Endodermal cell (in vitro differentiated cells): ENCODE results near the gene ARPP21. TPM values are rescaled to one million over a fixed set of nuclear protein-coding genes. Genes with fewer than 3 reads are reported as not detected.
A peak's percentile ranks its signal among the peaks of the same experiment; 100 is the strongest.

Experiments
- DNase-seq: peaks from one replicate; pipeline ENCODE4 v3.0.0-alpha.2; 2017
- H3K27ac ChIP-seq: 2 replicates; pipeline ENCODE4 v1.5.1; 2013; ENCODE audit warnings: mild to moderate bottlenecking, low read depth, low read length, moderate library complexity
- H3K27me3 ChIP-seq: 2 replicates; pipeline ENCODE4 v1.6.1; 2013; ENCODE audit warnings: mild to moderate bottlenecking, low read length, moderate library complexity; ENCODE audit not compliant: insufficient read depth, control insufficient read depth, poor library complexity, severe bottlenecking
- H3K36me3 ChIP-seq: 2 replicates; pipeline ENCODE4 v1.7.0; 2013; ENCODE audit warnings: mild to moderate bottlenecking, low read length, moderate library complexity; ENCODE audit not compliant: control insufficient read depth, insufficient read depth
- H3K4me1 ChIP-seq: one replicate; pipeline ENCODE4 v1.7.0; 2013; ENCODE audit warnings: low read length; ENCODE audit not compliant: control insufficient read depth, insufficient read depth
- H3K4me3 ChIP-seq: 2 replicates; pipeline ENCODE4 v1.5.1; 2013; ENCODE audit warnings: mild to moderate bottlenecking, low read length, moderate library complexity
- H3K9ac ChIP-seq: 2 replicates; pipeline ENCODE4 v1.6.1; 2013; ENCODE audit warnings: mild to moderate bottlenecking, low read length, moderate library complexity; ENCODE audit not compliant: poor library complexity, severe bottlenecking; ENCODE audit errors: extremely low read depth
- H3K9me3 ChIP-seq: 2 replicates; pipeline ENCODE4 v1.6.1; 2013; ENCODE audit warnings: mild to moderate bottlenecking, low read length, moderate library complexity; ENCODE audit not compliant: control insufficient read depth
- H3K27ac Mint-ChIP-seq: 2 replicates; pipeline ENCODE4 v1.8.0; 2020; ENCODE audit warnings: mixed read lengths
- H3K27me3 Mint-ChIP-seq: 2 replicates; pipeline ENCODE4 v1.8.0; 2021; ENCODE audit warnings: mild to moderate bottlenecking, mixed read lengths; ENCODE audit not compliant: insufficient read depth
- H3K36me3 Mint-ChIP-seq: 2 replicates; pipeline ENCODE4 v1.8.0; 2020; ENCODE audit warnings: low read depth, mixed read lengths
- H3K4me1 Mint-ChIP-seq: 2 replicates; pipeline ENCODE4 v1.8.0; 2020; ENCODE audit warnings: mixed read lengths
- H3K4me3 Mint-ChIP-seq: 2 replicates; pipeline ENCODE4 v1.8.0; 2020; ENCODE audit warnings: mild to moderate bottlenecking, moderate library complexity, mixed read lengths
- H3K9me3 Mint-ChIP-seq: 2 replicates; pipeline ENCODE4 v1.8.0; 2020; ENCODE audit warnings: mild to moderate bottlenecking, mixed read lengths
- WGBS, 2 experiments: methylation state at CpG; one replicate each; pipeline versions ENCODE4 v1.1.5 to v1.1.7; 2013; ENCODE audit warnings: missing lambda C conversion rate in 2 of 2, mixed read lengths in 1 of 2; ENCODE audit not compliant: insufficient coverage in 1 of 2, insufficient read length in 1 of 2; 5-methylcytosine and 5-hydroxymethylcytosine counted together
- total RNA-seq, 2 donors: library from RNA; stranded (reverse); fragmentation: NEBNext Ultra II Directional in 1 of 2; extraction: Animal tissue kit (Norgen Biotek cat#: 25700) in 1 of 2; gene quantifications; 2 replicates in 1 of 2; 3 replicates in 1 of 2; pipeline ENCODE4 v1.2.1, GENCODE V29; 2021
- TF ChIP-seq, protein P1 (sequence below): fragments of 200-600 bp; sonication (generic); conservative IDR thresholded peaks from 2 replicates; pipeline ENCODE4 v1.5.0; 2021; ENCODE audit warnings: antibody characterized with exemption, mild to moderate bottlenecking

ARPP21 gene
- total RNA-seq, 2 donors from 2014 or later = not detected

DNA sequence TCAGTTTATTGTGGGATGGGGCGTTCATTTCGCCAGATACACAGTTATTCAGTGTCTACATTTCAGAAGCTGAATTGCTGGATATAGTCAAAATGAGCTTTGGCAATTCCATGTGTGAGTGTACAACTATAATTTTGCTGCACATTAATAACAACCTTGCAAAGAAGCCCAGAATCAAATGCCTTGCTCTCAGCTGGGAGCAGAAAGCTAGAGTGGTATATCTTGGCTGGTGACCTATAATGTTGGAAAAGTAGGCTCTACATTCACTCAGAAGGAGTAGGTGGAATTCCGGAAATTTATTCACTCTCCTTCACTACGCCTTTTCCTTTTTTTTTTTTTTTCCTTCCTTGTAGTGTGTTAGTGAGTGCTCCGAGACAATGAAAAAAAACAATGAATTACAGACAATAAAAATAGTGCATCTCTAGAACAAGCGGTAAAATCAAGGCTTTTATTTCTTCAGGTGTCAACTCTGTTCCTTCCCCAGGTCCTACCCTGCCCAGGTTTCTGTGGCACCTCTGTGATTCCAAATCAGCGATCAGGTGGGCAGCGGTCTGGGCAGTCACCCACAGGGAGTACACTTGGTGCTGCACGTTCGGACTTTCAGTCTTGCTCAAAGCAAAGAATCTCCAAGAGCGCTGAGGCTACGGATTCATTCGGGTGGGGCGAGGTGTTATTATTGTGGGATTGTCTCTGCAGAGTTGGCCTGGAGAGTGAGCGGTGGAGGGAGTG, 910 bp upstream of the ARPP21 start:
- Histone ChIP-seq H3K9me3 (peaks cover 6% of the 10 kb centered on the region), H3K27ac (no peak overlapping the region), H3K27me3 (peaks cover 69% of the 10 kb centered on the region), H3K9ac (no peak overlapping the region), H3K4me3 (no peak overlapping the region), H3K36me3 (no peaks in the 10 kb centered on the region), H3K4me1 (no peaks in the 10 kb centered on the region)
- H3K27ac Mint-ChIP-seq = no peak overlapping the region
- TF ChIP-seq, protein P1, sequence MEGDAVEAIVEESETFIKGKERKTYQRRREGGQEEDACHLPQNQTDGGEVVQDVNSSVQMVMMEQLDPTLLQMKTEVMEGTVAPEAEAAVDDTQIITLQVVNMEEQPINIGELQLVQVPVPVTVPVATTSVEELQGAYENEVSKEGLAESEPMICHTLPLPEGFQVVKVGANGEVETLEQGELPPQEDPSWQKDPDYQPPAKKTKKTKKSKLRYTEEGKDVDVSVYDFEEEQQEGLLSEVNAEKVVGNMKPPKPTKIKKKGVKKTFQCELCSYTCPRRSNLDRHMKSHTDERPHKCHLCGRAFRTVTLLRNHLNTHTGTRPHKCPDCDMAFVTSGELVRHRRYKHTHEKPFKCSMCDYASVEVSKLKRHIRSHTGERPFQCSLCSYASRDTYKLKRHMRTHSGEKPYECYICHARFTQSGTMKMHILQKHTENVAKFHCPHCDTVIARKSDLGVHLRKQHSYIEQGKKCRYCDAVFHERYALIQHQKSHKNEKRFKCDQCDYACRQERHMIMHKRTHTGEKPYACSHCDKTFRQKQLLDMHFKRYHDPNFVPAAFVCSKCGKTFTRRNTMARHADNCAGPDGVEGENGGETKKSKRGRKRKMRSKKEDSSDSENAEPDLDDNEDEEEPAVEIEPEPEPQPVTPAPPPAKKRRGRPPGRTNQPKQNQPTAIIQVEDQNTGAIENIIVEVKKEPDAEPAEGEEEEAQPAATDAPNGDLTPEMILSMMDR = no peak
- peaks cover 82% of the 10 kb centered on the region for H3K27me3 Mint-ChIP-seq
- H3K4me1 Mint-ChIP-seq = peaks cover 14% of the 10 kb centered on the region
- no peak for DNase-seq
- peaks cover 9% of the 10 kb centered on the region for H3K9me3 Mint-ChIP-seq
- H3K36me3 Mint-ChIP-seq = no peaks in the 10 kb centered on the region
- peak overlapping the region; percentile 68 for H3K4me3 Mint-ChIP-seq
- 87 to 88% methylated on average over 7 to 13 of the region's 15 CpGs for WGBS, 2 experiments

- TF ChIP-seq, protein P1 = no peak
- peaks cover 82% of the 10 kb centered on the region for H3K27me3 Mint-ChIP-seq
- H3K4me1 Mint-ChIP-seq = peaks cover 16% of the 10 kb centered on the region
- H3K27ac Mint-ChIP-seq = no peak overlapping the region
- WGBS, 2 experiments = 28 to 33% methylated on average over 10 to 21 of the region's 21 CpGs
- H3K27ac ChIP-seq = no peak overlapping the region
- peak overlapping the region; percentile 87 for H3K4me3 ChIP-seq
- peaks cover 9% of the 10 kb centered on the region for H3K9me3 Mint-ChIP-seq
- no peak overlapping the region for H3K9ac ChIP-seq
- peak overlapping the region; percentile 68 for H3K4me3 Mint-ChIP-seq
- H3K36me3 Mint-ChIP-seq = no peaks in the 10 kb centered on the region
- H3K9me3 ChIP-seq = peaks cover 6% of the 10 kb centered on the region
- H3K36me3 ChIP-seq = no peaks in the 10 kb centered on the region
- no peak for DNase-seq
- peaks cover 69% of the 10 kb centered on the region for H3K27me3 ChIP-seq
- H3K4me1 ChIP-seq = no peaks in the 10 kb centered on the region
Measured at GRCh38 chr3:35638980-35639253, 408 bp upstream of the ARPP21 start.

GRCh38 chr3:35640190-35641165, 1.2 kb downstream of the ARPP21 start:
- H3K9me3 Mint-ChIP-seq = peaks cover 9% of the 10 kb centered on the region
- peaks cover 17% of the 10 kb centered on the region for H3K4me1 Mint-ChIP-seq
- no peaks in the 10 kb centered on the region for H3K4me1 ChIP-seq
- H3K27me3 ChIP-seq = peaks cover 69% of the 10 kb centered on the region
- DNase-seq = no peak
- no peaks in the 10 kb centered on the region for H3K36me3 Mint-ChIP-seq
- no peak overlapping the region for H3K9ac ChIP-seq
- H3K9me3 ChIP-seq = peaks cover 6% of the 10 kb centered on the region
- TF ChIP-seq, protein P1 = no peak
- H3K27ac Mint-ChIP-seq = no peak overlapping the region
- 66 to 69% methylated on average over 4 to 10 of the region's 10 CpGs for WGBS, 2 experiments
- H3K4me3 ChIP-seq = peak overlapping the region; percentile 87
- peaks cover 80% of the 10 kb centered on the region for H3K27me3 Mint-ChIP-seq
- H3K4me3 Mint-ChIP-seq = peak overlapping the region; percentile 68
- H3K27ac ChIP-seq = no peak overlapping the region
- no peaks in the 10 kb centered on the region for H3K36me3 ChIP-seq
